Measurements from ENCODE around the gene FAM47C.
"Not testable (repeated sequence)": the region's sequence is repeated elsewhere in the genome, so short reads cannot be mapped to it uniquely, and the experiment has no call there.

FAM47C gene

DNA sequence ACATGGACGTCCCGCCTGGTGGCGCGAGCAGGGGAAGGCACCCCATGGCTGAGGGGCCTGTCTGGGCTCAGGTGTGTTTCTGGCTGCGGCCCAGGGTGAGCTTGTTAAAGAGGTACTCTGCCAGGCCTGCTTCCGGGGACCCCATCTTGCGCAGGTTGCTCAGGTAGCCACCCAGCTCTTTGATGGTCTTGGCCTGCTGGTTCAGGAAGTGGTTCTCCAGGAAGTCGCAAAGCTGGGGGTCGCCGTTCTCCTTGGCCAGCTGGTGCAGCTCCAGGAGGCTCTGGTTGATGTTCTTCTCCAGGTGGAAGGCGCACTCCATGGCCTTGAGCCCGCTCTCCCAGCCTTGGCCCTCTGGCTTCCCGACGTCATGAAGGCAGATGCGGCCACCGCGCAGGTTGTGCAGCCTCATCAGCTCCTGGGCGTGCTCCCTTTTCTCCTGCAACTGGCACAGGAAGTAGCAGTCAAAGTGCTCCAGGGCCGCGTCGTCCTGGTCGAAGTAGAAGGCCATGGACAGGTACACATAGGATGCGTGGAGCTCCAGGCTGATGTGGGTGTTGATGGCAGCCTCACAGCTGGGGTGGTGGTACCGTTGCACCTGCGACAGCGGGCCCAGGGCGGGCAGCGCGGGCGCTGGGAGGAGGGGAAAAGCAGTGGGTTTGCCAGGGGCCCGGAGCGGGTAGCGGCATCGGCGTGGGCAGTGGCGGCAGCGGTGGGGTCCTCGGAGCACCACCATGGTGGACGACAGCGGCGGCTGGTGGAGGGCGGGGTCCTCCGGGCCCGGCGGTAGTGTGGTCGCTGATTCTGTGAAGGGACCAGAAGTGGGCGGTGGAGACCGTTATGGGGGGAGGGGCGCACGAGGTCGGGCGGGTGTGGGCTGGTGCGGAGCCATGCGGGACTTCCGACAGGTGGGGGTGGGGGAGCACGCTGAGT, 35.1 kb downstream of the FAM47C start:
- not testable (repeated sequence) for H3K27ac ChIP-seq (ENCODE audit: low read length); H3K9me3 ChIP-seq (ENCODE audit: insufficient read depth, low read length); H3K4me1 ChIP-seq (ENCODE audit: low read length); H3K9ac ChIP-seq (ENCODE audit: low read length); H3K27me3 ChIP-seq (ENCODE audit: low read depth, low read length); H2AFZ ChIP-seq (ENCODE audit: low read depth, low read length); H3K79me2 ChIP-seq (ENCODE audit: low read length); H3K4me2 ChIP-seq (ENCODE audit: low read length); H3K36me3 ChIP-seq (replicated peaks; ENCODE audit: low read depth, low read length); H4K20me1 ChIP-seq (ENCODE audit: insufficient read depth, low read length); H3K4me3 ChIP-seq (ENCODE audit: low read length)

DNA sequence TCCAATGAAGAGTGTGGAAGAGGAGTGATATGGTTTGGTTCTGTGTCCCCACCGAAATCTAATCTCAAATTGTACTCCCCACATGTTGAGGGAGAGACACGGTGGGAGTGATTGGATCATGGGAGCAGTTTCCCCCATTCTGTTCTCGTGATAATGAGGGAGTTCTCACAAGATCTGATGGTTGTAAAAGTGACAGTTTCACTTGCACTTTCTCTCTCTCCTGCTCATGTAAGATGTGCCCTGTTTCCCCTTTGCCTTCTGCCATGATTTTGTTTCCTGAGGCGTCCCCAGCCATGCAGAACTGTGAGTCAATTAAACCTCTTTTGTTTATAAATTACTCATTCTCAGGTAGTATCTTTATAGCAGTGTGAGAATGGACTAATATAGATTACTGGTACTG, 39.6 kb downstream of the FAM47C start:
- H4K20me1 ChIP-seq (ENCODE audit: insufficient read depth, low read length): no peaks in the 10 kb centered on the region
- H3K27ac ChIP-seq (ENCODE audit: low read length): no peak overlapping the region
- H3K27me3 ChIP-seq (ENCODE audit: low read depth, low read length): no peaks in the 10 kb centered on the region
- TF ChIP-seq, protein P1, sequence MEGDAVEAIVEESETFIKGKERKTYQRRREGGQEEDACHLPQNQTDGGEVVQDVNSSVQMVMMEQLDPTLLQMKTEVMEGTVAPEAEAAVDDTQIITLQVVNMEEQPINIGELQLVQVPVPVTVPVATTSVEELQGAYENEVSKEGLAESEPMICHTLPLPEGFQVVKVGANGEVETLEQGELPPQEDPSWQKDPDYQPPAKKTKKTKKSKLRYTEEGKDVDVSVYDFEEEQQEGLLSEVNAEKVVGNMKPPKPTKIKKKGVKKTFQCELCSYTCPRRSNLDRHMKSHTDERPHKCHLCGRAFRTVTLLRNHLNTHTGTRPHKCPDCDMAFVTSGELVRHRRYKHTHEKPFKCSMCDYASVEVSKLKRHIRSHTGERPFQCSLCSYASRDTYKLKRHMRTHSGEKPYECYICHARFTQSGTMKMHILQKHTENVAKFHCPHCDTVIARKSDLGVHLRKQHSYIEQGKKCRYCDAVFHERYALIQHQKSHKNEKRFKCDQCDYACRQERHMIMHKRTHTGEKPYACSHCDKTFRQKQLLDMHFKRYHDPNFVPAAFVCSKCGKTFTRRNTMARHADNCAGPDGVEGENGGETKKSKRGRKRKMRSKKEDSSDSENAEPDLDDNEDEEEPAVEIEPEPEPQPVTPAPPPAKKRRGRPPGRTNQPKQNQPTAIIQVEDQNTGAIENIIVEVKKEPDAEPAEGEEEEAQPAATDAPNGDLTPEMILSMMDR (IDR thresholded peaks at IDR 0.05; ENCODE audit: low read depth, low read length): no peak
- TF ChIP-seq EZH2phosphoT487 (IDR thresholded peaks at IDR 0.05; ENCODE audit: low read depth): no peak
- H3K9ac ChIP-seq (ENCODE audit: low read length): no peak overlapping the region
- H3K9me3 ChIP-seq (ENCODE audit: insufficient read depth, low read length): no peaks in the 10 kb centered on the region
- no peaks in the 10 kb centered on the region for H3K4me1 ChIP-seq (ENCODE audit: low read length)
- no peak overlapping the region for H3K4me3 ChIP-seq (ENCODE audit: low read length)
- H2AFZ ChIP-seq (ENCODE audit: low read depth, low read length): no peak overlapping the region
- no peaks in the 10 kb centered on the region for H3K79me2 ChIP-seq (ENCODE audit: low read length)
- H3K4me2 ChIP-seq (ENCODE audit: low read length): no peak overlapping the region
- H3K36me3 ChIP-seq (replicated peaks; ENCODE audit: low read depth, low read length): no peaks in the 10 kb centered on the region

DNA sequence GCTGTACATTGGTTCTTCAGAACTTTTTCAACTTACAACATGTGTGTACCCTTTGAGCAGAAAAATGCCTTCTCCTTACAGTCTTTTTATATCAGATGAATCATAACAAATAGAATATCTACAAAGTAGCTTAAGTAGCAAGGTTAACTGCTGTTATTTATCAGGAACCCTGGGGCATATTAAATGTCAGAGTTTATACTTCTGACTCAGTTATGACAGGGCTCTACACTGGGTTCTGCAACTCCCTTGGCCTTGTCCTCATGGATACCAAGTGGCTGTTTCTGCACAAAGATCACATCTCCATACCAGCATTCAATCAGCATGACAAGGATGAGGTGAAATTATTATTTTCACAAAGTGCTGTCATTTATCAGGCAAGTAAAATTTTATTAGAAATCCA, 49.4 kb downstream of the FAM47C start:
- not testable (repeated sequence) for H3K4me1 ChIP-seq (ENCODE audit: low read length); H3K27ac ChIP-seq (ENCODE audit: low read length); H2AFZ ChIP-seq (ENCODE audit: low read depth, low read length); H3K36me3 ChIP-seq (replicated peaks; ENCODE audit: low read depth, low read length); H3K9ac ChIP-seq (ENCODE audit: low read length); H3K9me3 ChIP-seq (ENCODE audit: insufficient read depth, low read length); H4K20me1 ChIP-seq (ENCODE audit: insufficient read depth, low read length); H3K4me3 ChIP-seq (ENCODE audit: low read length); H3K4me2 ChIP-seq (ENCODE audit: low read length); H3K79me2 ChIP-seq (ENCODE audit: low read length); H3K27me3 ChIP-seq (ENCODE audit: low read depth, low read length)

DNA sequence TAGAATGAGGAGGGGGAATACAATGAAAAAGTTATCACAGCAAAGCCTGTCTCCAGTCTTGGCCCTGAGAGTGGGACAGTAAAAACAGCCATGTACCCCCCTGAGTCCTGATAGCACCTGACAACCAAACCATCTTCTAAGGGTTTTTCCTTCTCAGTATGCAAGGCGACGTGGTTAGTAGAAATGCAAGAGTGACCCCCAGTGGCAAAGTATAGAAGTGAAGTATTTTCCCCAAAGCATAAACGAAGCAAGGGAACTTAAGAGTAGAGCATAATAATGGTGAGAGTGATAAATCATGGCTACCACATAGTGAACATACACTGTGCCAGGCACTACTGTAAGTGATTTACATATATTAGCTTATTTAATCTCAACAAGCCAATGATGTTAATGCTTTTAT, 52.8 kb downstream of the FAM47C start:
- Histone ChIP-seq H3K36me3 (replicated peaks; ENCODE audit: low read depth, low read length) (no peaks in the 10 kb centered on the region), H3K4me2 (ENCODE audit: low read length) (no peak overlapping the region), H3K4me1 (ENCODE audit: low read length) (peaks cover 4% of the 10 kb centered on the region), H2AFZ (ENCODE audit: low read depth, low read length) (0 out of 2 replicates have a peak overlapping the region, but pooled peaks have one; percentile 1), H3K79me2 (ENCODE audit: low read length) (no peaks in the 10 kb centered on the region), H3K9ac (ENCODE audit: low read length) (no peak overlapping the region), H3K27me3 (ENCODE audit: low read depth, low read length) (no peaks in the 10 kb centered on the region), H4K20me1 (ENCODE audit: insufficient read depth, low read length) (no peaks in the 10 kb centered on the region), H3K9me3 (ENCODE audit: insufficient read depth, low read length) (no peaks in the 10 kb centered on the region), H3K27ac (ENCODE audit: low read length) (no peak overlapping the region), H3K4me3 (ENCODE audit: low read length) (no peak overlapping the region)
- TF ChIP-seq, protein P1 (IDR thresholded peaks at IDR 0.05; ENCODE audit: low read depth, low read length): peak; percentile 68
- TF ChIP-seq EZH2phosphoT487 (IDR thresholded peaks at IDR 0.05; ENCODE audit: low read depth): no peak

Data from OCI-LY3 (cell line).